ENCODE data around the gene RBFOX2.

DNA sequence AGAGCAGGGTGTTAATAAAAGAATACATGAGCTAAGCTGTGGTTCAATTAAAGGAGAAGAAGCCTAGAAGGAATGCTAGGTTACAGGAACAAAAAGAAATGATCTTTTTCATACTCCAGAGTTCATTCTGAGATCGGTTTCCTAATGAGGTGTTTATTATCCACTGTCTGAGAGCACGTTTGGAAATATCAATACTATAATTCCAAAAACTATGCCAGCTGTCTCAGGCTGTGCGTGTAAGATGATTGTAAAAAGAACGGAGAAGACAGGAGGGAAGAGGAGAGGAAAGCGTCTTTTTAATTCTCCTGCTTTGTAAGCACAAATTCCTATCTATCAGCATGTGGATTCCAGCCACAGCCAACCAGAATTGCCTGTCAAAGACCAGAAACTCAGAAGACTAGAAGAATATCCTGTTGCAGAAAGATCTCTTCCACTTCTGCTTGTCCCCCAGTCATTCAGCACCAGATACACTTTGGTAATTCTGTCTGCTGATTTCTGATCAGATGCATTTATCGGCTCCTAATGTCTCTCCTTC is 285.2 kb downstream of the RBFOX2 start:
- TF ChIP-seq, protein P1, sequence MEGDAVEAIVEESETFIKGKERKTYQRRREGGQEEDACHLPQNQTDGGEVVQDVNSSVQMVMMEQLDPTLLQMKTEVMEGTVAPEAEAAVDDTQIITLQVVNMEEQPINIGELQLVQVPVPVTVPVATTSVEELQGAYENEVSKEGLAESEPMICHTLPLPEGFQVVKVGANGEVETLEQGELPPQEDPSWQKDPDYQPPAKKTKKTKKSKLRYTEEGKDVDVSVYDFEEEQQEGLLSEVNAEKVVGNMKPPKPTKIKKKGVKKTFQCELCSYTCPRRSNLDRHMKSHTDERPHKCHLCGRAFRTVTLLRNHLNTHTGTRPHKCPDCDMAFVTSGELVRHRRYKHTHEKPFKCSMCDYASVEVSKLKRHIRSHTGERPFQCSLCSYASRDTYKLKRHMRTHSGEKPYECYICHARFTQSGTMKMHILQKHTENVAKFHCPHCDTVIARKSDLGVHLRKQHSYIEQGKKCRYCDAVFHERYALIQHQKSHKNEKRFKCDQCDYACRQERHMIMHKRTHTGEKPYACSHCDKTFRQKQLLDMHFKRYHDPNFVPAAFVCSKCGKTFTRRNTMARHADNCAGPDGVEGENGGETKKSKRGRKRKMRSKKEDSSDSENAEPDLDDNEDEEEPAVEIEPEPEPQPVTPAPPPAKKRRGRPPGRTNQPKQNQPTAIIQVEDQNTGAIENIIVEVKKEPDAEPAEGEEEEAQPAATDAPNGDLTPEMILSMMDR (IDR thresholded peaks at IDR 0.05; ENCODE audit: low read depth, low read length) = no peak
- TF ChIP-seq EZH2phosphoT487 (IDR thresholded peaks at IDR 0.05; ENCODE audit: low read depth) = no peak

Measured in OCI-LY3 (cell line).